ENCODE results near the gene SCAMP4.

GRCh38 chr19:1943661-1944087 is 38.5 kb downstream of the SCAMP4 start:
- TF ChIP-seq CTCF (conservative IDR thresholded peaks at IDR 0.05; ENCODE audit: low read length) (no peak), EZH2phosphoT487 (IDR thresholded peaks at IDR 0.05; ENCODE audit: borderline replicate concordance, low read depth, low read length) (no peak)

Data from OCI-LY7 (cell line).